H1 (cell line): Measurements from ENCODE around the gene TOP1.

Experiments used
- CBX8 ChIP-seq: fragments of 300-800, 300-1000 bp; sonication (generic); IDR thresholded peaks from 2 replicates; pipeline ENCODE4 v1.7.1; 2016; ENCODE audit warnings: low read depth, low read length, borderline replicate concordance
- EZH2 ChIP-seq: fragments of 200-600 bp; sonication (generic); IDR thresholded peaks from 2 replicates; pipeline ENCODE4 v1.7.1; 2012; ENCODE audit warnings: low read depth, mild to moderate bottlenecking, moderate library complexity, low read length, inconsistent platforms; ENCODE audit not compliant: severe bottlenecking
- JUN ChIP-seq: IDR thresholded peaks from 2 replicates; pipeline ENCODE4 v1.6.1; 2011; ENCODE audit warnings: low read depth, mild to moderate bottlenecking, improper control_type of control experiment, low read length
- POLR2A ChIP-seq, 2 experiments: IDR thresholded peaks; 1 replicate in 1 of 2; 2 replicates in 1 of 2; pipeline ENCODE4 v1.6.1; 2011; ENCODE audit warnings: low read depth in 2 of 2, low read length in 2 of 2, mild to moderate bottlenecking in 2 of 2; ENCODE audit errors: control extremely low read depth in 1 of 2
- RNF2 ChIP-seq: fragments of 200-900, 300-1000 bp; sonication (generic); IDR thresholded peaks from 2 replicates; pipeline ENCODE4 v1.7.1; 2016; ENCODE audit warnings: borderline replicate concordance, low read depth, mild to moderate bottlenecking, antibody characterized with exemption, low read length; ENCODE audit not compliant: poor library complexity, severe bottlenecking; ENCODE audit errors: missing control alignments
- SP1 ChIP-seq: IDR thresholded peaks from 2 replicates; pipeline ENCODE4 v1.6.1; 2011; ENCODE audit warnings: low read depth, low read length
- SRF ChIP-seq: IDR thresholded peaks from 2 replicates; pipeline ENCODE4 v1.6.1; 2011; ENCODE audit warnings: mild to moderate bottlenecking, low read depth, low read length, moderate library complexity
- TF ChIP-seq, protein P1 (sequence below), 3 experiments: IDR thresholded peaks; 1 replicate in 2 of 3; 2 replicates in 1 of 3; pipeline versions ENCODE4 v1.5.1 to v1.6.1; 2011; ENCODE audit warnings: low read length in 3 of 3, mild to moderate bottlenecking in 3 of 3, inconsistent platforms in 2 of 3, low read depth in 1 of 3, moderate library complexity in 1 of 3; ENCODE audit not compliant: insufficient read depth in 1 of 3; ENCODE audit errors: control extremely low read depth in 1 of 3

DNA sequence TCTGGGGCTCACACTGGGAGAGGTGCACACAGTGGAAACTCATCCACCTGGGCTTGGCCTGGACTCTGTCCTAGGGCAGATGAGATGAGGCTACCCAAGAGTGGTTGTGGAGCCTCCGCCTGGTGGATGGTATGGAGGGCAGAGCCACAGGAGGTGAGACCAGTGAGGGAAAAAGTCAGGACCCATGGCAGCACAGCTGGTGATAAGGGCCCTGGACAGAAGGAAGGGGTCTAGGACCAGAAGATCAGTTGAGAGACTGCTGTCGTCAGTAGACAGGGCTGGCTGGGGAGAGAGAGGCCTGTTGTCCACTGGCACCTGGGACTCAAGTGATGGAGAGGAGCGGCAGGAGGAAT lies 138.5 kb downstream of the TOP1 start:
- TF ChIP-seq EZH2, result no peak
- no peak for TF ChIP-seq SRF
- TF ChIP-seq JUN, result no peak
- no peak for TF ChIP-seq SP1
- TF ChIP-seq, protein P1, sequence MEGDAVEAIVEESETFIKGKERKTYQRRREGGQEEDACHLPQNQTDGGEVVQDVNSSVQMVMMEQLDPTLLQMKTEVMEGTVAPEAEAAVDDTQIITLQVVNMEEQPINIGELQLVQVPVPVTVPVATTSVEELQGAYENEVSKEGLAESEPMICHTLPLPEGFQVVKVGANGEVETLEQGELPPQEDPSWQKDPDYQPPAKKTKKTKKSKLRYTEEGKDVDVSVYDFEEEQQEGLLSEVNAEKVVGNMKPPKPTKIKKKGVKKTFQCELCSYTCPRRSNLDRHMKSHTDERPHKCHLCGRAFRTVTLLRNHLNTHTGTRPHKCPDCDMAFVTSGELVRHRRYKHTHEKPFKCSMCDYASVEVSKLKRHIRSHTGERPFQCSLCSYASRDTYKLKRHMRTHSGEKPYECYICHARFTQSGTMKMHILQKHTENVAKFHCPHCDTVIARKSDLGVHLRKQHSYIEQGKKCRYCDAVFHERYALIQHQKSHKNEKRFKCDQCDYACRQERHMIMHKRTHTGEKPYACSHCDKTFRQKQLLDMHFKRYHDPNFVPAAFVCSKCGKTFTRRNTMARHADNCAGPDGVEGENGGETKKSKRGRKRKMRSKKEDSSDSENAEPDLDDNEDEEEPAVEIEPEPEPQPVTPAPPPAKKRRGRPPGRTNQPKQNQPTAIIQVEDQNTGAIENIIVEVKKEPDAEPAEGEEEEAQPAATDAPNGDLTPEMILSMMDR (IDR thresholded peaks at IDR 0.05; ENCODE audit: control extremely low read depth in 1 of 3, insufficient read depth in 1 of 3, low read depth in 1 of 3, low read length in 3 of 3), result no peak
- no peak for TF ChIP-seq POLR2A (IDR thresholded peaks at IDR 0.05; ENCODE audit: control extremely low read depth in 1 of 2, low read depth in 2 of 2, low read length in 2 of 2)
- no peak for TF ChIP-seq CBX8
- TF ChIP-seq RNF2, result no peak
